GM12801 (cell line): ENCODE data around the gene TRAK1.

ENCODE experiments used
- TF ChIP-seq, protein P1 (sequence below): IDR thresholded peaks from one replicate; pipeline ENCODE4 v1.5.1; 2011; ENCODE audit warnings: control low read depth; ENCODE audit not compliant: insufficient read length; ENCODE audit errors: extremely low read depth

The TRAK1 gene

DNA sequence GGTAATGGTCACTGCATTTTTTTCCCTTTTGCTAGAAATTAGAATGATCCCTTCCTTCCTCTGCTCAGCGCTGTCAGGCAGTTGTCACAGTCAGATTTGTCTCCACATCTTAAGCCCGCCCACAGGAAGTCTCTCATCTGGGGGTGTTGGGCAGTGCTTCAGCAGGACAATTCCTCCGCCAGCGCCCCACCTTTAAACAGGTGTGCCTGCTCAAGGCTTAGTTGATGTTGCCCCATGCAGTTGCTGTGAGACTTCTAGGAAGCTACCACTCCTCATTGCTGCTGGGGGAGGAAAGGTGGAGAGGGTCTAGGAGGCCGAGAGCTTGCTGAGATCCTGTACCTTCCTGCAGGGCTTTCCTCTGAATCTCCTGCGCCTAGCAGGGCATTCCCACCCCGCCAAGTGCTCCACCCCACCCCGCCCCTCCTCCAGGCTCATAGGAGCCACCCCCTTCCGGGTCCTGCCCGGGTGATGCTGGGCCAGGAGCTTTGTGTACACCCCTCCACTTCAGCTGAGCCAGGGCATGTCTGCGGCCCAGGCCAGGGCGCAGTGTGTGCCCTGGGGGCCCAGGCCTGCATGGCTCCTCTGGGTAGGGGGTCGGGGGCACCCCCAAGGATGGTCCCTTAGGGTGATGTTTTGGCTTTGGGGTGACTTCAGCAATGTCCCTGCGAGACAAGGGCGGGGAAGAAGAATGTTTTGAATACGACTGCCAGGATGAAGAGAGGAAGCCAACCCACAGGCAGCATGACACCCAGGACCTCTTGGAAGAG, 68.7 kb downstream of the TRAK1 start:
- TF ChIP-seq, protein P1, sequence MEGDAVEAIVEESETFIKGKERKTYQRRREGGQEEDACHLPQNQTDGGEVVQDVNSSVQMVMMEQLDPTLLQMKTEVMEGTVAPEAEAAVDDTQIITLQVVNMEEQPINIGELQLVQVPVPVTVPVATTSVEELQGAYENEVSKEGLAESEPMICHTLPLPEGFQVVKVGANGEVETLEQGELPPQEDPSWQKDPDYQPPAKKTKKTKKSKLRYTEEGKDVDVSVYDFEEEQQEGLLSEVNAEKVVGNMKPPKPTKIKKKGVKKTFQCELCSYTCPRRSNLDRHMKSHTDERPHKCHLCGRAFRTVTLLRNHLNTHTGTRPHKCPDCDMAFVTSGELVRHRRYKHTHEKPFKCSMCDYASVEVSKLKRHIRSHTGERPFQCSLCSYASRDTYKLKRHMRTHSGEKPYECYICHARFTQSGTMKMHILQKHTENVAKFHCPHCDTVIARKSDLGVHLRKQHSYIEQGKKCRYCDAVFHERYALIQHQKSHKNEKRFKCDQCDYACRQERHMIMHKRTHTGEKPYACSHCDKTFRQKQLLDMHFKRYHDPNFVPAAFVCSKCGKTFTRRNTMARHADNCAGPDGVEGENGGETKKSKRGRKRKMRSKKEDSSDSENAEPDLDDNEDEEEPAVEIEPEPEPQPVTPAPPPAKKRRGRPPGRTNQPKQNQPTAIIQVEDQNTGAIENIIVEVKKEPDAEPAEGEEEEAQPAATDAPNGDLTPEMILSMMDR = no peak

DNA sequence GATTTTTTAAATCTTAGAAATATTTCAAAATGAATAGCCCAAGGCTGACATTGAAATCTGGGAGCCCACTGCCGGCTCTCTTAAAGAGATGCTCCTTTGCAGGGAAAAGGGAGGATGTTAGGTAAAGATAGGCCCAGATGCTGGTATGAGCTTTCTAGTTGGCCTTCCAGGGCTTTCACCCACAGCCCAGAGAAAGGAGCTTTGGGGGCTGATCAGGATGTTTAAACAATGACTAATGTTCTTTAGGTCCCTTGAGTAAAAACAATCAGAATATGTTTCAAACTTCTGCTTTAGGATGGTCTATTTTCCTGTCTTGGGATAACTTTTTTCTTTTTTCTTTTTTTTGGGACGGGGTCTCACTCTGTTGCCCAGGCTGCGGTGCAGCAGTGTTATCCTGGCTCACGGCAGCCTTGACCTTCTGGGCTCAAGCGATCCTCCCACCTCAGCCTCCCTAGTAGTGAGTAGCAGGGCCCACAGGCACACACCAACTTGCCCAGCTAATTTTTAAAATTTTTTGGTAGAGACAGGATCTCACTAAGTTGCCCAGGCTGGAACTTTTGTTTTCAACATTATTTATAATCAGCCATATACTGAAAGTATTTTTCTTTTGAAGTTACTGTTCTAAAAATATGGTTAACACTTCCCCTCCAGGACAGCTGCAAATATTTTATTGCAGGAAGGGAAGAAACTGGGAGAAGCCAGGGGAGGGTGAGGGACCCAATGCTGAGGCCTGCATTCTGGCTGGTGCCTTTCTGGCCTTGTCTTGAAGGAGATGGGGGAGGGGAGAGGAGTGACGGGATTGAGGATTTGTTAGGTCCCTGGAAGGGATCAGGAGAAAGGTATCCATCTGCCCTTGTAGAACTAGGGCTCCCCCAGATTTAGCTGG, 70.1 kb downstream of the TRAK1 start:
- TF ChIP-seq, protein P1 = no peak

DNA sequence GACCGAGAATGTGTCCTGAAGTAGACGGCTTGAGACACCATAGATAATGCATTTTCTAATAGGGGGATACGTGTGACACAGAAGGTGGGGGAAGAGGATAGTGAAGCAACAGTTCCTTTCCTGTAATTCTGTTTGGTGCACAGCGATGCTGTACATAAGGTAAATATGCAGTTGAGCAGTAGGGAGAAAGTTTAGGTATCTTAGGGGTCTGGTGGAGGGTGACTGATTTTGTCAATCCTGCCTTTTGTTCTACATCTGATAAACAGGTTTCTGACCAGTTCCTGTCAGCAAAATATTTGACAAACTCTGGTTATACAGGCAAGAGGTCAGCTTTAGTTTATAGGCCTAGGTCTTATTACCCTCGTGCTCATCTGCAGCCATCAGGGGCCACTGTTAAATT, 71.3 kb downstream of the TRAK1 start:
- TF ChIP-seq, protein P1 = no peak

DNA sequence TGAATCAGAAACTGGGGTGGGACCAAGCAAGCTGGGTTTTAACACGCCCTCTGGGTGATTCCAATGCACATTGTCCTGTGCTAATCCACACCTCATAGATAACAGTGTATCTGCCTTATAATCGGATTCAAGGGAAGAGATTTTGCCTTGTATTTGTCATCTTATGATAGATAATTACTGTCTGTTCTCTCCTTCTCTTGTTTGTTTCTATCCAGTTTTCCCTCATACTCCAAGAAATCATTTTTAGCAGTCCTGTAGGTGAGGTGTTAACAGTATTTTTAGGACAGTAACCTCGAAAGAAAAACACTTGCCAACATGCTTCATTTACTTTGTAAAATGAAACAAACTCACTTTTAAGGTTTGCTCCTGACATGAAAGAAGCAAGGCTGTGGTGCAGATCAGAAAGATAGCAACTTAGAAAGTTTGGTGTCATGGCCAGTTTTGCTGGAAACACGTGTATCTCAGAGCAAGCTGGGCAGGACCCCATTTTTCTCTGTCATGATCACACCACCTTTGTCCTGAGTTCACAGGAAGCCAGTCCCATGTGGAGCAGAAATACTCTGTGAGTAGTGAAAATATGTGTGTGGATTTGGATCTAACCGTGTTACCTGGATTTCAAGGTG, 72.6 kb downstream of the TRAK1 start:
- TF ChIP-seq, protein P1 = no peak

DNA sequence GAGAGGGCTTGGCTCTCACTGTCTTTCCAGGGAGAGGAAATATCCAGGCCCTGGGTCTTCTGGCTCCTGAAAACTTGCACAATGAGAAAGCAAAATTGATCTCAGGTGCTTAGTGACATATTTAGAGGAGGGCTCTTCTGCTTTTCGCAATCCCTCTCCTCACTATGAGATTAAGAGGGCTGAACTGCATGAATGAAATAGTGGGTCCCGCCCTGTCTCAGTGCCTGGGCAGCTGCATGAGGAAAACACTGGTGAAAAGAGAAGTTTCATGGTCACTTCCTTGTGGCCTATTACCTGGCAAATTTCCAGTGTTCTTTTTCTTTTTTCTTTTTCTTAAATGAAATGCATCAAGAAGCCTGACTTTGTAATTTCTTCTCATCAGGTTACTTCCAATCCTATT, 73.5 kb downstream of the TRAK1 start:
- TF ChIP-seq, protein P1 = no peak

DNA sequence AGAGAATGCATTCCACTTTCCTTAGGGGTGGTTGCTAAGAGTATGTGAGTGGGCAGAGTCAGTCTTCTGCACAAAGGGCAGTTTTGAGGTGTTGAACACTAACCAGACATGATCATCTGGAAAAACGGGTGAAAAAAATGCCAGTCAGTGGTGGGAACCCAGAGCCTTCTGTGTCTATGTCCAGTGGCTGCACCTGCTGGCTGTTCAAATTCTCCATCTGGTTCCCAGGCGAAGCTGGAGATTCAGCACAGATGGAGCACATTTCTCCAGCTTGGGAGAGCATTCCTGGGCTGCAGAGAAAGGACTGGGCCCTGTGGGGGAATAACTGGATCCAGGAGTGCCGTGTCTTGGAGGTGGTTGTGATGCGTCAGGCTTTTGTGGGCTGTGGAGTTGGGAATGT, 74.1 kb downstream of the TRAK1 start:
- TF ChIP-seq, protein P1 = no peak

DNA sequence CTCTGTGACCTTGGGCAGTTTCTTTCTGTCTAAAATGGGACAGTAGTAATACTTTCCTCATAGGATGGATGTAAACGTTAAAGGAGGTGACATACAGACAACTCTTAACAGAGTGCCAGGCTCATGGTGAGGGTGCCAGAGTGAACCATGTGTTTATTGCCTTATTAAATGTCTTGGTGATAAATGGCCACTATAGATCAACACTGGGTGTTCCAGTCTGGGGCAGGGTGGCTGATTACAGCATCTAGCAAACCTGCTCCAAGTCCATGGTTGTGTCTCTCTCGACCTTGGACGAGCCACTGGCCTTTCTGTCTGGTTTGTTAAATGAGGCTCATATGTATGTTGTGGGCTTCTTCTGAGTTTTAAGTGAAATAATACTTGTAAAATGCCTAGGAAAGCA, 75.1 kb downstream of the TRAK1 start:
- TF ChIP-seq, protein P1 = no peak
